IMR-90 (cell line): ENCODE results near the gene ADAM12. TPM values are rescaled to one million over a fixed set of nuclear protein-coding genes. Genes with fewer than 3 reads are reported as not detected.
A peak's percentile ranks its signal among the peaks of the same experiment; 100 is the strongest.

Experiments
- ATAC-seq: fragments of 200-7000 bp; cut with Tn5 transposase; 2 replicates; pipeline ENCODE4 v1.9.1; 2020; ENCODE audit warnings: low read depth, mild to moderate bottlenecking, moderate library complexity
- BruUV-seq: library from RNA; stranded (reverse); fragments of 400-500 nt; replicated peaks from 2 replicates; lab custom pipeline; 2021; lab: Mats Ljungman, UMichigan
- CTCF ChIA-PET: fragments of 300-600 bp; formaldehyde crosslinking; extraction: SDS; loops from one replicate; lab custom pipeline; 2021; ENCODE audit warnings: antibody characterized with exemption; lab: Yijun Ruan, JAX
- POLR2A ChIA-PET: fragments of 300-600 bp; sonication (Branson Sonifier 250); formaldehyde crosslinking; loops from one replicate; lab custom pipeline; 2022; ENCODE audit warnings: antibody characterized with exemption; ENCODE audit not compliant: unreplicated experiment; lab: Charles Lee
- DNase-seq: peaks from one replicate; pipeline ENCODE4 v3.0.0; 2013
- H2AFZ ChIP-seq: replicated peaks from 2 replicates; pipeline ENCODE3; 2013; ENCODE audit warnings: low read length, mild to moderate bottlenecking; ENCODE audit not compliant: poor library complexity
- H2AK5ac ChIP-seq: 2 replicates; pipeline ENCODE4 v1.6.1; 2013; ENCODE audit warnings: low read depth, low read length, inconsistent platforms
- H2AK9ac ChIP-seq: replicated peaks from 2 replicates; pipeline ENCODE3; 2013; ENCODE audit warnings: mild to moderate bottlenecking, low read depth, low read length, moderate library complexity; ENCODE audit not compliant: poor library complexity
- H2BK120ac ChIP-seq: 2 replicates; pipeline ENCODE4 v1.6.1; 2013; ENCODE audit warnings: low read depth, low read length, inconsistent platforms
- H2BK15ac ChIP-seq: 3 replicates; pipeline ENCODE4 v1.6.1; 2013; ENCODE audit warnings: low read depth, low read length, inconsistent platforms
- H2BK20ac ChIP-seq: 2 replicates; pipeline ENCODE4 v1.6.1; 2013; ENCODE audit warnings: low read depth, mild to moderate bottlenecking, inconsistent platforms, low read length, moderate library complexity
- H2BK5ac ChIP-seq: 2 replicates; pipeline ENCODE4 v1.6.1; 2013; ENCODE audit warnings: mild to moderate bottlenecking, low read depth, low read length, inconsistent platforms; ENCODE audit not compliant: poor library complexity, severe bottlenecking
- H3K14ac ChIP-seq: replicated peaks from 2 replicates; pipeline ENCODE4 v1.6.1; 2013; ENCODE audit warnings: low read depth, low read length, inconsistent platforms
- H3K18ac ChIP-seq: 2 replicates; pipeline ENCODE4 v1.6.1; 2013; ENCODE audit warnings: low read depth, low read length, control low read depth
- H3K23ac ChIP-seq: 2 replicates; pipeline ENCODE4 v1.6.1; 2013; ENCODE audit warnings: low read depth, low read length, inconsistent platforms
- H3K27ac ChIP-seq: 2 replicates; pipeline ENCODE4 v1.5.1; 2013; ENCODE audit warnings: mild to moderate bottlenecking, control low read depth, low read length; ENCODE audit not compliant: insufficient read depth
- H3K27me3 ChIP-seq: 2 replicates; pipeline ENCODE4 v1.6.1; 2013; ENCODE audit warnings: low read length; ENCODE audit not compliant: control insufficient read depth, insufficient read depth
- H3K36me3 ChIP-seq: 2 replicates; pipeline ENCODE4 v1.6.1; 2013; ENCODE audit warnings: low read length, mixed read lengths; ENCODE audit not compliant: control insufficient read depth, insufficient read depth
- H3K4ac ChIP-seq: 2 replicates; pipeline ENCODE4 v1.6.1; 2013; ENCODE audit warnings: low read depth, low read length, inconsistent platforms
- H3K4me1 ChIP-seq: 2 replicates; pipeline ENCODE4 v1.6.1; 2013; ENCODE audit warnings: low read length, mixed read lengths; ENCODE audit not compliant: control insufficient read depth, insufficient read depth
- H3K4me2 ChIP-seq: 2 replicates; pipeline ENCODE4 v1.6.1; 2013; ENCODE audit warnings: low read depth, mild to moderate bottlenecking, control low read depth, low read length, moderate library complexity
- H3K4me3 ChIP-seq: 2 replicates; pipeline ENCODE4 v1.5.1; 2013; ENCODE audit warnings: low read depth, mild to moderate bottlenecking, control low read depth, low read length, moderate library complexity; ENCODE audit not compliant: insufficient read depth
- H3K56ac ChIP-seq: 2 replicates; pipeline ENCODE4 v1.6.1; 2013; ENCODE audit warnings: low read length, inconsistent platforms; ENCODE audit not compliant: insufficient read depth; ENCODE audit errors: extremely low read depth
- H3K79me1 ChIP-seq, 2 experiments: 2 replicates each; pipeline ENCODE4 v1.6.1; 2013; ENCODE audit warnings: low read length in 2 of 2, inconsistent platforms in 1 of 2, low read depth in 1 of 2
- H3K9ac ChIP-seq: 2 replicates; pipeline ENCODE4 v1.6.1; 2013; ENCODE audit warnings: low read depth, low read length, control low read depth
- H3K9me1 ChIP-seq: 2 replicates; pipeline ENCODE4 v1.6.1; 2013; ENCODE audit warnings: low read length, inconsistent platforms; ENCODE audit not compliant: insufficient read depth
- H3K9me3 ChIP-seq: 2 replicates; pipeline ENCODE4 v1.6.1; 2013; ENCODE audit warnings: low read length; ENCODE audit not compliant: control insufficient read depth, insufficient read depth
- H4K20me1 ChIP-seq: 2 replicates; pipeline ENCODE4 v1.6.1; 2013; ENCODE audit warnings: low read length, inconsistent platforms; ENCODE audit not compliant: insufficient read depth
- H4K5ac ChIP-seq: 2 replicates; pipeline ENCODE4 v1.6.1; 2013; ENCODE audit warnings: mild to moderate bottlenecking, low read depth, low read length, control low read depth
- H4K8ac ChIP-seq, 2 experiments: 2 replicates each; pipeline ENCODE4 v1.6.1; 2013; ENCODE audit warnings: low read depth in 2 of 2, low read length in 2 of 2, control low read depth in 1 of 2, inconsistent platforms in 1 of 2
- H4K91ac ChIP-seq: 2 replicates; pipeline ENCODE4 v1.6.1; 2013; ENCODE audit warnings: low read depth, low read length, inconsistent platforms; ENCODE audit not compliant: insufficient read depth
- BHLHE40 ChIP-seq: fragments of 150-350 bp; IDR thresholded peaks from 2 replicates; pipeline ENCODE4 v1.6.1; 2016; ENCODE audit warnings: mild to moderate bottlenecking, low read depth, low read length
- CEBPB ChIP-seq: IDR thresholded peaks from 2 replicates; pipeline ENCODE4 v1.6.1; 2012; ENCODE audit warnings: low read depth, low read length, improper control_type of control experiment
- CHD1 ChIP-seq: IDR thresholded peaks from 2 replicates; pipeline ENCODE4 v1.6.1; 2012; ENCODE audit warnings: low read depth, low read length, improper control_type of control experiment
- CTCF ChIP-seq: conservative IDR thresholded peaks from 2 replicates; pipeline ENCODE4 v1.5.1; 2012; ENCODE audit warnings: mild to moderate bottlenecking, low read depth, low read length, improper control_type of control experiment
- FOS ChIP-seq: fragments of 150-350 bp; IDR thresholded peaks from 2 replicates; pipeline ENCODE4 v1.6.1; 2016; ENCODE audit warnings: low read depth, low read length
- MAFK ChIP-seq: IDR thresholded peaks from 2 replicates; pipeline ENCODE4 v1.6.1; 2012; ENCODE audit warnings: low read depth, low read length, improper control_type of control experiment
- MAZ ChIP-seq: IDR thresholded peaks from 2 replicates; pipeline ENCODE4 v1.6.1; 2012; ENCODE audit warnings: low read depth, mild to moderate bottlenecking, low read length, improper control_type of control experiment, moderate library complexity, borderline replicate concordance
- MXI1 ChIP-seq: IDR thresholded peaks from 2 replicates; pipeline ENCODE4 v1.6.1; 2012; ENCODE audit warnings: low read depth, mild to moderate bottlenecking, low read length, moderate library complexity, borderline replicate concordance
- NFE2L2 ChIP-seq: fragments of 150-350 bp; IDR thresholded peaks from 2 replicates; pipeline ENCODE4 v1.6.1; 2016; ENCODE audit warnings: low read depth, mild to moderate bottlenecking, low read length
- POLR2A ChIP-seq: IDR thresholded peaks from 2 replicates; pipeline ENCODE4 v1.6.1; 2012; ENCODE audit warnings: mild to moderate bottlenecking, low read depth, low read length
- RAD21 ChIP-seq: IDR thresholded peaks from 2 replicates; pipeline ENCODE4 v1.6.1; 2012; ENCODE audit warnings: low read length, improper control_type of control experiment
- SMC3 ChIP-seq: fragments of 150-350 bp; IDR thresholded peaks from 2 replicates; pipeline ENCODE4 v1.6.1; 2016; ENCODE audit warnings: low read depth, mild to moderate bottlenecking, antibody characterized with exemption, low read length, moderate library complexity
- WGBS, 2 experiments: methylation state at CpG; one replicate each; pipeline versions ENCODE4 v1.1.5 to v1.1.7; 2013; ENCODE audit warnings: missing lambda C conversion rate in 2 of 2; ENCODE audit not compliant: insufficient read length in 1 of 2; ENCODE audit errors: extremely low coverage in 2 of 2; 5-methylcytosine and 5-hydroxymethylcytosine counted together
- dilution Hi-C: fragments of 300-500 bp; cut with HindIII; formaldehyde crosslinking; loops from one replicate; pipeline ENCODE4 v1.14.3; 2018; ENCODE audit warnings: low sequenced_read_pairs; ENCODE audit not compliant: unreplicated experiment
- in situ Hi-C: fragments of 300-500 bp; cut with MboI; formaldehyde crosslinking; loops from 3 replicates; pipeline ENCODE4 v1.14.3; 2019; ENCODE audit warnings: low sequenced_read_pairs, inconsistent platforms, mixed read lengths
- intact Hi-C: fragments of 100-400 bp; cut with micrococcal nuclease; formaldehyde crosslinking; loops from 2 replicates; pipeline ENCODE4 v1.10.0; 2022
- polyA plus RNA-seq, 3 experiments: library from polyadenylated mRNA; depleted of rRNA; stranded (reverse); fragments of >200 nt; gene quantifications; 2 replicates each; pipeline ENCODE4 v1.2.3, GENCODE V29; 2012; ENCODE audit warnings: low replicate concordance in 1 of 3
- total RNA-seq: library from RNA; depleted of rRNA; stranded (reverse); fragments of >200 nt; gene quantifications from 2 replicates; pipeline ENCODE4 v1.2.3, GENCODE V29; 2012
- TF ChIP-seq, protein P1 (sequence below): fragments of 150-350 bp; IDR thresholded peaks from 2 replicates; pipeline ENCODE4 v1.6.1; 2016; ENCODE audit warnings: low read depth, mild to moderate bottlenecking, low read length, moderate library complexity, borderline replicate concordance

ADAM12 gene
- total and polyA plus RNA-seq, 2 of the 4 experiments (the other 2 are of a cell fraction), result 9.6 to 10.2 TPM

GRCh38 chr10:126387041-126387921 lies 996 bp downstream of the ADAM12 start:
- in situ Hi-C loops, result loop anchor here (5.0 kb wide), 1 partner anchor 410 kb away; no protein-coding TSS in a partner anchor
- CTCF ChIA-PET, result interaction anchor here (0.6 to 2.1 kb wide), 7 partner anchors 20 to 453 kb away, joined by 3 to 8 read pairs (median 3); no protein-coding TSS in a partner anchor
- H3K4me1 ChIP-seq, result peaks cover 9% of the 10 kb centered on the region
- ATAC-seq, result peak; percentile 67
- H4K20me1 ChIP-seq, result no peaks in the 10 kb centered on the region
- H3K27ac ChIP-seq, result no peak overlapping the region
- H2AK9ac ChIP-seq, result peak overlapping the region; percentile 44
- peak overlapping the region; percentile 82 for H3K4me2 ChIP-seq
- H2AK5ac ChIP-seq, result 0 out of 2 replicates have a peak overlapping the region, but pooled peaks have one; percentile 16
- no peak overlapping the region for H3K23ac ChIP-seq
- POLR2A ChIA-PET, result no interaction called here
- intact Hi-C loops, result loop anchor here (1.0 to 10.0 kb wide), 9 partner anchors 117 to 516 kb away; no protein-coding TSS in a partner anchor
- H3K56ac ChIP-seq, result no peak overlapping the region
- H2AFZ ChIP-seq, result peak overlapping the region; percentile 86
- H3K4ac ChIP-seq, result peak overlapping the region; percentile 61
- no peaks in the 10 kb centered on the region for H3K9me1 ChIP-seq
- H3K36me3 ChIP-seq, result no peaks in the 10 kb centered on the region
- H2BK15ac ChIP-seq, result peak overlapping the region; percentile 23; the same call in 1 of the 3 replicates
- WGBS, 2 experiments, result 1% methylated on average over 21 of the region's 50 CpGs; no CpG with 5 or more reads in 1 of the 2 experiments
- DNase-seq, result peak; percentile 72
- H3K79me1 ChIP-seq, result no peaks in the 10 kb centered on the region
- H3K9ac ChIP-seq, result 0 out of 2 replicates have a peak overlapping the region, but pooled peaks have one; percentile 12
- H4K91ac ChIP-seq, result peak overlapping the region; percentile 23; the same call in 1 of the 2 replicates
- H4K5ac ChIP-seq, result no peak overlapping the region
- 0 out of 2 replicates have a peak overlapping the region, but pooled peaks have one; percentile 6 for H2BK20ac ChIP-seq
- dilution Hi-C loops, result no loop called here
- peak overlapping the region; percentile 64 for H3K4me3 ChIP-seq
- H3K18ac ChIP-seq, result no peak overlapping the region
- BruUV-seq, result no TSS peak
- H3K27me3 ChIP-seq, result no peaks in the 10 kb centered on the region; the same call in 1 of the 2 replicates
- no peak overlapping the region for H2BK5ac ChIP-seq
- H2BK120ac ChIP-seq, result peak overlapping the region; percentile 69
- peak overlapping the region; percentile 38; the same call in 1 of the 2 replicates for H3K14ac ChIP-seq
- no peaks in the 10 kb centered on the region for H3K9me3 ChIP-seq
- peak overlapping the region in 1 of 2 experiments; percentile 53; a peak in 1 of 4 replicates for H4K8ac ChIP-seq
- TF ChIP-seq CHD1 (0 out of 2 replicates have a peak, but pooled peaks have one; percentile 44), CTCF (peak; percentile 93), MXI1 (no peak), RAD21 (peak; percentile 86), FOS (no peak), NFE2L2 (no peak), BHLHE40 (no peak), CEBPB (no peak), MAFK (no peak), SMC3 (peak; percentile 81), POLR2A (peak; percentile 31; the same call in 1 of the 2 replicates), MAZ (no peak)
- TF ChIP-seq, protein P1, sequence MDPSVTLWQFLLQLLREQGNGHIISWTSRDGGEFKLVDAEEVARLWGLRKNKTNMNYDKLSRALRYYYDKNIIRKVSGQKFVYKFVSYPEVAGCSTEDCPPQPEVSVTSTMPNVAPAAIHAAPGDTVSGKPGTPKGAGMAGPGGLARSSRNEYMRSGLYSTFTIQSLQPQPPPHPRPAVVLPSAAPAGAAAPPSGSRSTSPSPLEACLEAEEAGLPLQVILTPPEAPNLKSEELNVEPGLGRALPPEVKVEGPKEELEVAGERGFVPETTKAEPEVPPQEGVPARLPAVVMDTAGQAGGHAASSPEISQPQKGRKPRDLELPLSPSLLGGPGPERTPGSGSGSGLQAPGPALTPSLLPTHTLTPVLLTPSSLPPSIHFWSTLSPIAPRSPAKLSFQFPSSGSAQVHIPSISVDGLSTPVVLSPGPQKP, result no peak
